ENCODE measurements around the gene CTRB1.

- TF ChIP-seq POLR2A (IDR thresholded peaks at IDR 0.05) (no peak), CTCF (IDR thresholded peaks at IDR 0.05) (no peak)
These were observed 18.8 kb downstream of the CTRB1 start for GRCh38 chr16:75237398-75238131.

All from thyroid gland (tissue), 4 donors.